ENCODE results near the gene EPHA4.

Gene EPHA4

DNA sequence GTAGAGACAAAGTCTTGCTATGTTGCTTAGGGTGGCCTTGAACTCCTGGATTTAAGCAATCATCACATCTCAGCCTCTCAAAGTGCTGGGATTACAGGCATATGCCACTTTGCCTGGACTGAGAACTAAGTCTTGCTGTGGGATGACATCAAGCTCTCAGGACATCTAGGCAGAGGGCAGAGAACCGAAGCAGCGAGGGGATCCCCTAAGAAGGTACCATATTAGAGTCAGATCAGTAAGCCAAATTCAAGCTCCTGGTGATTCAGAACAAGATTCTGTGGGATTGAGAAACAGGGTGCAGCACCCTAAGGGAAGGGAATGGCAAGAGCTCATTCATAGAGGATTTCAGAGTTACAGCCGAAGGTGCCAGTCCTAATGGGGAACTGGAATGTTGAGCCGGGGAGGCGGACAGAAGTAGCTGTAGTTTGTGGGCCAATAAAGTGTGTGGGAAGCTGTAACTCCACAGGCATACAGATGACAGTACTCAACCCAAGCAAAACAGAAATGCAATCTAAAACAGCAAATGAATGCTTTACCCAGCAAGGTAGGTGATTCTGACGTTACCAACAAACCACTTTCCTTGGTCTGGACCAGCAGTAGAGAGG, 30.9 kb downstream of the EPHA4 start:
- DNase-seq (ENCODE audit: insufficient read length, low spot score): no peak
- no peak for FAIRE-seq
- no peak for TF ChIP-seq POLR2A (IDR thresholded peaks at IDR 0.05; ENCODE audit: low read depth, low read length)

DNA sequence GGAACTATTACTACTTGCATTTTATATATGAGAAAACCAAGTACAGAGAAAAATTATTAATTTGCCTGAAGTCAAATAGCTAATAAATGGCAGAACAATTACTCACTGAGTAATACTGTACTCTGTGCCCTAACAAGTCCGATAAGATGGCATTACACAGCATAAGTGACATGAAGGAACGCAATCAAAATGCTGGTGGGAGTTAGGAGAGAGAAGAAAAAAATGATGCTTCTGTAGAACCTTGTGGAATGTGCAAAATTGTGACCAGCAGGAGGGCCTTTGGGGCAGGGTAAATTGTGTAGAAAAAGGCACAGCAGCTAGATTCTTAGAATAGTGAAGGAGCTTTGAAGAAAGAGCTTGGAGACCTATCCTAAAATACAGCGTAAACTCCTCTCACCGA, 32.9 kb downstream of the EPHA4 start:
- DNase-seq (ENCODE audit: insufficient read length, low spot score): no peak
- TF ChIP-seq POLR2A (IDR thresholded peaks at IDR 0.05; ENCODE audit: low read depth, low read length): no peak
- no peak for FAIRE-seq

DNA sequence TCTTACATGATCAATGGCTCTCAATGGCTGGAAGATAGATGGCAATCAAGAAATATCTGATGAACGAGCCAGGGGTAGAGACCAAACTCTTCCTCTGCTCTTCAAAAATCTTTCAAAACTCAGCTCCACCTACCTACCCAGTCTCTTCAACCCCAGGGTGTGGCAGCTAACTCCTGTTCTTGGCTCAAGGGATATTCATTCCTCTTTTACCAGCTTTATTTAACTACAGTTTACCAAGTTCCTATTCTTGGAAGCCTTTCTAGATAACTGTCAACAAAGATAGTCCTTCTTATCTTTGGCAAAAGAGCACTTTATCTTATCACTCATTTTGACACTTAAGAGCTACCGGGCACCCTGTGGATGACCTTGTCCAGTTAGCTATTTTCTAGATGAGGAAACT, 36.3 kb downstream of the EPHA4 start:
- DNase-seq (ENCODE audit: insufficient read length, low spot score): no peak
- TF ChIP-seq POLR2A (IDR thresholded peaks at IDR 0.05; ENCODE audit: low read depth, low read length): no peak
- FAIRE-seq: no peak

DNA sequence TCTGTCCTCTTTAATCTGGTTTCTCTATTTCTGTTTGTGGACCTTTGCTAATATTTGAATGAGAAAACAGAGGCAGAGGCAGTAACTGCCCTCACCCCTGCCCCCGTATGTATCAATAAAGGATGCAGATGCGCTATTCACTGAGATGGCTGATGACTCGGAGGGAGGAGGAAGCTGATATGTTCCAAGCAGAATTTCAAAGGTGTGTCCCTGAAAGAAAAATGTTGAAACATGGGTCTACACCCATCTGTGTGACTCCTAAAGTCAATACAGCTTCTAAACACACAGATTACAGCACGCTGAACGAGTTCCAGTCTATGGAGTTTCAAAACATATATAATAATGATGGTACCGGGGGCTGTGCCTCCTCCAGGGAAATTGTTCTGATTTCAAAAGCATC, 38.8 kb downstream of the EPHA4 start:
- DNase-seq (ENCODE audit: insufficient read length, low spot score) (no peak), FAIRE-seq (no peak)
- TF ChIP-seq POLR2A (IDR thresholded peaks at IDR 0.05; ENCODE audit: low read depth, low read length): no peak

- DNase-seq (ENCODE audit: insufficient read length, low spot score) (no peak), FAIRE-seq (no peak)
- TF ChIP-seq POLR2A (IDR thresholded peaks at IDR 0.05; ENCODE audit: low read depth, low read length): no peak
These were observed 39.5 kb downstream of the EPHA4 start for GRCh38 chr2:221532641-221533040.

DNA sequence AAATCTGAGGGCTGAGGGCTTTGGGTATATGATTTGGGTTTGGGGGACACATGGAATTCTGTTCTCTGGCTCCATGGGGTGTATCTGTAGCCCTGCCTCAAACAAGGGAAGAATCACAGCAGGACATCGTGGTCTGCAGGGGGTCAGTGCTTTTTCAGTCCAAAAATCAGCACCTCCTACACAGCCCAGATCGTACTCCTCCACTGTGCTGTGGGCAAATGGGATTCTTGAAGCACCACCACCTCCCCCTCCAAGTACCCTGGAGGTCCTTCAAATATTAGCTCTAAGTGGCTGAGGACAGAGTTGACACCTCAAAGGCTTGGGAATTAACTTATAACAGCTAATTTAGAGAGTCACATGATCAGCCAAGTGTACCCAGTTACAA, 41.5 kb downstream of the EPHA4 start:
- FAIRE-seq (no peak), DNase-seq (ENCODE audit: insufficient read length, low spot score) (no peak)
- TF ChIP-seq POLR2A (IDR thresholded peaks at IDR 0.05; ENCODE audit: low read depth, low read length): no peak

GRCh38 chr2:221529943-221530652, 42.0 kb downstream of the EPHA4 start:
- peak; percentile 18 for DNase-seq (ENCODE audit: insufficient read length, low spot score)
- no peak for TF ChIP-seq POLR2A (IDR thresholded peaks at IDR 0.05; ENCODE audit: low read depth, low read length)
- peak; percentile 91 for FAIRE-seq

- FAIRE-seq (no peak), DNase-seq (ENCODE audit: insufficient read length, low spot score) (no peak)
- no peak for TF ChIP-seq POLR2A (IDR thresholded peaks at IDR 0.05; ENCODE audit: low read depth, low read length)
These were observed 42.7 kb downstream of the EPHA4 start for GRCh38 chr2:221529177-221529942.

DNA sequence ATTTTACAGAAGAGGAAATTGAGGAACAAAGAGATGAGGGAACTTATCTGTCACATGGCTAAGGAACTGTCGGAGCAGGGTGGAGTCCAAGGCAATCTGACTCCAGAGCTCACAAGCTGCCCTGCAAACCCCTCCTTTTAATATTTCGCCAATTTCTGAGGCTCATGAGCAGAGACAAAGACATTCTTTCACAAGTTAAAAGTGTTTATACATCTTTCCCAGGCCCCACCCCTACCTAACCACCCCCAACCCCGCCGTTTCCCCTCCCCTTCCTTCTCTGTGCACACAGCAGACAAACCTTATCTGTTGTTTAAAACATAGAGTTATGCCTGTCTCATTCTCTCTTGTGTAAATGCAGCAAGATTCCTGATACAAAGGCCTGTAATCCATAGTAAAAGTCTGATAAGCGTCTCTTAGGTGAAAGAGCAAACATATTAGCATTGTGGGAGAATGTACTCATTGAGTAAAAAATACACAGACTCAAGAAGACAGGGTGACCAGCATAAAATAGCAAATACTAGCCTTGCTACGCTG, 44.3 kb downstream of the EPHA4 start:
- no peak for FAIRE-seq
- TF ChIP-seq POLR2A (IDR thresholded peaks at IDR 0.05; ENCODE audit: low read depth, low read length): no peak
- no peak for DNase-seq (ENCODE audit: insufficient read length, low spot score)

DNA sequence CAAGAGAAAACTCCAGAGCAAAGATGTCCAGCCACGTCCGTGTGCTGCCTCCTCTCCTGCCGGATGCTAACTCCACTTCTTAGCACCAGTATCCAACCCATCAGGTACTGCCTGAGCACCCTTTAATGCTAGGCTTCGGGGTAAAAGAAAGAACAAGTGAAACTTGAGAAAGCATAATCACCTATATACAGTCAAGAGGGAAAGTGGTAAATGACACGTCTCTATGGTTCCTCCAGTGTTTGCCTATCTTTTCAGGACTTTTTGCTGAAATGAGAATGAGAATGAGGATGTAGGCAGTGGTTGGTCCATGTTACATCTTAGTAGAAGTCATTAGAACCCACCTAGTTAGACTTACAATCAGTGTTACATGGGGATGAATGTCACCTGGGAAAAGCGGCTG, 47.9 kb downstream of the EPHA4 start:
- DNase-seq (ENCODE audit: insufficient read length, low spot score) (no peak), FAIRE-seq (no peak)
- TF ChIP-seq POLR2A (IDR thresholded peaks at IDR 0.05; ENCODE audit: low read depth, low read length): no peak

DNA sequence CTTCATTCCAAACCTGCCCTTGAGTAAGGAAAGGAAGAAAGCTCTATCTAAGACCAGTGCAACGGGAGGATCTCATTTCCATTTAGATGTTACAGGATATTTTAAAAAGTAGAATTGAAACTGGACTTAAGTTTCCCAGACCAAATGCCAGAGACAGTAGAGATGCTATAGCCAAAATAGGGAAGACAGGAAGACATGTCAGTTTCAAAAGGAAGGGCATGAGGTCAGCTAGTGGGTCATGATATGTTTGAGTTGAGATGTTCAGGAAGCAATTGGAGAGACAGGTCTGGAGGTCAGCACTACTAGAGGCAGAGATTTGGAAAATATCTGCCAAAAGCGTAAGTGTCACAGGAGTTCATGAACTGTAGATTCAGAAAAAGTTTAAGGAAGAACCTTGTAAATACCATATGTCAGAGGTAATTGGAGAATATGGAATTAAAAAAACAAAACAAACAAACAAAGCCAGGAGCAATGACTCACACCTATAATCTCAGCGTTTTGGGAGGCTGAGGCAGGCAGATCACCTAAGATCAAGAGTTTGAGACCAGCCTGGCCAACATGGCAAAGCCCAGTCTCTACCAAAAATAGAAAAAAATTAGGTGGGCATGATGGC, 50.8 kb downstream of the EPHA4 start:
- no peak for TF ChIP-seq POLR2A (IDR thresholded peaks at IDR 0.05; ENCODE audit: low read depth, low read length)
- FAIRE-seq: no peak
- no peak for DNase-seq (ENCODE audit: insufficient read length, low spot score)

- TF ChIP-seq POLR2A (IDR thresholded peaks at IDR 0.05; ENCODE audit: low read depth, low read length): no peak
- FAIRE-seq: no peak
- no peak for DNase-seq (ENCODE audit: insufficient read length, low spot score)
These were observed 53.0 kb downstream of the EPHA4 start for GRCh38 chr2:221518935-221519625.

GRCh38 chr2:221518201-221518934, 53.7 kb downstream of the EPHA4 start:
- DNase-seq (ENCODE audit: insufficient read length, low spot score) (no peak), FAIRE-seq (peak; percentile 36)
- TF ChIP-seq POLR2A (IDR thresholded peaks at IDR 0.05; ENCODE audit: low read depth, low read length): no peak
